GM21528 (cell line): ENCODE data around the gene MARCHF4.
"Not testable (repeated sequence)": the region's sequence is repeated elsewhere in the genome, so short reads cannot be mapped to it uniquely, and the experiment has no call there.

Experiments
- ATAC-seq: cut with Tn5 transposase; IDR thresholded peaks from one replicate; pipeline ENCODE4 v1.9.1; 2021; ENCODE audit warnings: mild to moderate bottlenecking, moderate library complexity; ENCODE audit not compliant: unreplicated experiment, low FRiP score

The MARCHF4 gene

GRCh38 chr2:216392945-216393840 lies 20.9 kb upstream of the MARCHF4 start:
- ATAC-seq: no peak

GRCh38 chr2:216392018-216392562 lies 19.8 kb upstream of the MARCHF4 start:
- no peak for ATAC-seq

- ATAC-seq: no peak
Observed at GRCh38 chr2:216391401-216391800, 19.1 kb upstream of the MARCHF4 start.

- no peak for ATAC-seq
Observed at GRCh38 chr2:216389570-216389969, 17.3 kb upstream of the MARCHF4 start.

- ATAC-seq: no peak
Observed at GRCh38 chr2:216388046-216388884, 16.0 kb upstream of the MARCHF4 start.

- ATAC-seq: no peak
Observed at GRCh38 chr2:216387262-216387661, 15.0 kb upstream of the MARCHF4 start.

- ATAC-seq: no peak
Observed at GRCh38 chr2:216385478-216385877, 13.2 kb upstream of the MARCHF4 start.

- not testable (repeated sequence) for ATAC-seq
Observed at GRCh38 chr2:216384409-216384808, 12.1 kb upstream of the MARCHF4 start.

GRCh38 chr2:216379977-216380376 lies 7.7 kb upstream of the MARCHF4 start:
- no peak for ATAC-seq

- ATAC-seq: no peak
Observed at GRCh38 chr2:216375286-216375685, 3.0 kb upstream of the MARCHF4 start.

GRCh38 chr2:216373896-216374295 lies 1.6 kb upstream of the MARCHF4 start:
- ATAC-seq: no peak

GRCh38 chr2:216372761-216373291 lies 543 bp upstream of the MARCHF4 start:
- no peak for ATAC-seq

GRCh38 chr2:216370961-216371712 lies 1.1 kb downstream of the MARCHF4 start:
- ATAC-seq: no peak

GRCh38 chr2:216369821-216370220 lies 2.5 kb downstream of the MARCHF4 start:
- no peak for ATAC-seq

GRCh38 chr2:216366777-216367471 lies 5.4 kb downstream of the MARCHF4 start:
- ATAC-seq: no peak

- ATAC-seq: no peak
Observed at GRCh38 chr2:216365518-216365917, 6.8 kb downstream of the MARCHF4 start.

GRCh38 chr2:216363221-216363620 lies 9.1 kb downstream of the MARCHF4 start:
- ATAC-seq: no peak

GRCh38 chr2:216362730-216363129 lies 9.6 kb downstream of the MARCHF4 start:
- ATAC-seq: no peak

- ATAC-seq: no peak
Observed at GRCh38 chr2:216355711-216356110, 16.6 kb downstream of the MARCHF4 start.

GRCh38 chr2:216354306-216354705 lies 18.0 kb downstream of the MARCHF4 start:
- ATAC-seq: no peak
